ENCODE results near the gene GPR141. TPM values are rescaled to one million over a fixed set of nuclear protein-coding genes. Genes with fewer than 3 reads are reported as not detected.

Gene GPR141
- total RNA-seq, 1 donor from 2014 or later = not detected

- intact Hi-C loops (cut with DNase I) = no loop called here
Observed at GRCh38 chr7:37759526-37759925, 76.0 kb downstream of the GPR141 start.

DNA sequence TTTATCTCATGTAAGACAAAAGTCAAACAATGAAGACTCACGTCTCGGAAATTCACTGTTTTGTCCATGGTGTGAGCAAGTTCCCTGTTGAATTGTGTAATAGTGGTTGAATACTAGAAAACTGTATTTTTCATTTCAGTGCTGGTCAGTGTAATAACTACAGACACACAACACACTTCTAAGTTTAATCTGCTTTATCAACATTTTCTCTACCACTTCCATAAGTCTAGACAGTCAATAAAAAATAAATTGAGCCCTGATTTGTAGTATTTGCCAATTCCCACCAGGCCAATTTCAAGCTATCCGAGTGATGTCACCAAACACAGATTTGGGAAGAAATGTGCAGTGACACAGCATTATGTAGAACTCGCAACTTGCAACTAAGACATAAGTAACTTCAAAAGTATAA, 81.9 kb downstream of the GPR141 start:
- no peak for TF ChIP-seq CTCF (IDR thresholded peaks at IDR 0.05)
- Histone ChIP-seq H3K27ac (no peak overlapping the region), H3K36me3 (no peaks in the 10 kb centered on the region), H3K27me3 (no peaks in the 10 kb centered on the region), H3K4me3 (no peak overlapping the region), H3K9me3 (no peaks in the 10 kb centered on the region), H3K4me1 (no peaks in the 10 kb centered on the region)
- DNase-seq (ENCODE audit: low spot score in 2 of 2) = no peak
- intact Hi-C loops (cut with DNase I) = no loop called here

More at GRCh38 chr7:37759526-37759925, 76.0 kb downstream of the GPR141 start:
- Histone ChIP-seq H3K36me3 (no peaks in the 10 kb centered on the region), H3K27ac (no peak overlapping the region), H3K4me1 (no peaks in the 10 kb centered on the region), H3K4me3 (no peak overlapping the region), H3K9me3 (no peaks in the 10 kb centered on the region), H3K27me3 (no peaks in the 10 kb centered on the region)
- no peak for TF ChIP-seq CTCF (IDR thresholded peaks at IDR 0.05)
- no peak for DNase-seq (ENCODE audit: low spot score in 2 of 2)

GRCh38 chr7:37765872-37766525, 82.4 kb downstream of the GPR141 start:
- intact Hi-C loops (cut with DNase I) = no loop called here
- Histone ChIP-seq H3K4me3 (no peak overlapping the region), H3K27me3 (no peaks in the 10 kb centered on the region), H3K4me1 (no peaks in the 10 kb centered on the region), H3K27ac (no peak overlapping the region), H3K36me3 (no peaks in the 10 kb centered on the region), H3K9me3 (no peaks in the 10 kb centered on the region)
- no peak for DNase-seq (ENCODE audit: low spot score in 2 of 2)
- no peak for TF ChIP-seq CTCF (IDR thresholded peaks at IDR 0.05)

GRCh38 chr7:37768611-37769010, 85.0 kb downstream of the GPR141 start:
- Histone ChIP-seq H3K36me3 (no peaks in the 10 kb centered on the region), H3K27me3 (no peaks in the 10 kb centered on the region), H3K27ac (no peak overlapping the region), H3K4me3 (no peak overlapping the region), H3K4me1 (no peaks in the 10 kb centered on the region), H3K9me3 (no peaks in the 10 kb centered on the region)
- no peak for DNase-seq (ENCODE audit: low spot score in 2 of 2)
- intact Hi-C loops (cut with DNase I) = no loop called here
- no peak for TF ChIP-seq CTCF (IDR thresholded peaks at IDR 0.05)

GRCh38 chr7:37769291-37769690, 85.7 kb downstream of the GPR141 start:
- Histone ChIP-seq H3K27ac (no peak overlapping the region), H3K4me3 (no peak overlapping the region), H3K36me3 (no peaks in the 10 kb centered on the region), H3K27me3 (no peaks in the 10 kb centered on the region), H3K4me1 (no peaks in the 10 kb centered on the region), H3K9me3 (no peaks in the 10 kb centered on the region)
- no peak for TF ChIP-seq CTCF (IDR thresholded peaks at IDR 0.05)
- intact Hi-C loops (cut with DNase I) = no loop called here
- no peak for DNase-seq (ENCODE audit: low spot score in 2 of 2)

DNA sequence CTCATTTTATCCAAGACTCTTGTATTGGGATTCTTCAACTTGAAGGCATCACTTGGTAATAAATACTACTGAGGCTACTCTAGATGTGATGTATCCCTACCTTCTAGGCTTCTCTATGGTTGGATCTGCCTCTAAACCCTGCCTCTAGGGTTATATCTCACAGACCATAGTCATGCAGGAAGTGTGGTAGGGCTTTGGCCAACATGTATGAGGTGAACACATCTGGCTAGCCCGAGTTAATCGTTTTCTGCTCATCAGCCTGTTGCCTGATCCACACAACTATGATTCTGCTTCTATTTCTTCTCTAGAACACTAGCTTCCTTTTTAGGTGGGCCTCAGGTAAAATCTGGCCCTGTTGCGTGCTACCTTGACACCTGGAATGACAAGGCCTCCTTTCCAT, 86.2 kb downstream of the GPR141 start:
- Histone ChIP-seq H3K9me3 (no peaks in the 10 kb centered on the region), H3K4me1 (no peaks in the 10 kb centered on the region), H3K4me3 (no peak overlapping the region), H3K27ac (no peak overlapping the region), H3K27me3 (no peaks in the 10 kb centered on the region), H3K36me3 (no peaks in the 10 kb centered on the region)
- no peak for DNase-seq (ENCODE audit: low spot score in 2 of 2)
- intact Hi-C loops (cut with DNase I) = no loop called here
- TF ChIP-seq CTCF (IDR thresholded peaks at IDR 0.05) = no peak

Data from ascending aorta (tissue), 2 donors.